GM21723 (cell line): ENCODE results near the gene WWOX.
"Not testable (repeated sequence)": the region's sequence is repeated elsewhere in the genome, so short reads cannot be mapped to it uniquely, and the experiment has no call there.

Source experiments
- ATAC-seq: cut with Tn5 transposase; IDR thresholded peaks from one replicate; pipeline ENCODE4 v1.9.1; 2021; ENCODE audit warnings: mild to moderate bottlenecking, moderate library complexity; ENCODE audit not compliant: unreplicated experiment

The WWOX gene

DNA sequence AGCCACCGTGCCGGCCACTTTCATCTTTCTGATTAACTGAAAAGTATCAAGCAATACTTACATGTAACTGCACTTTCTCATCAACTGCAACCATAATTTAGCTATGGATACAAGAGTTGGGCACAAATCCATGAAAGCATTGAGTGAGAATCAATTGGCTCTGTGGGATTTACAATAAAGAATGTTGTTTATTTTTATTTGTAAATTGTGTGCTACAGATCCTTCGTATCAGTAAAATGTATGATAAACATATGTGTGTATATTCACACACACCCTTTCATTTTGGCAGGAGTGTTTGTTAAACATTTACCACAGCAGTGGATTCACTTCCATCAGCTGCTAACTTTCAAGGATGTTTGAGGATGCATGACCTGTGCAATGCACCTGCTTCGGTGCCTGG lies 411.0 kb downstream of the WWOX start:
- ATAC-seq, result no peak

DNA sequence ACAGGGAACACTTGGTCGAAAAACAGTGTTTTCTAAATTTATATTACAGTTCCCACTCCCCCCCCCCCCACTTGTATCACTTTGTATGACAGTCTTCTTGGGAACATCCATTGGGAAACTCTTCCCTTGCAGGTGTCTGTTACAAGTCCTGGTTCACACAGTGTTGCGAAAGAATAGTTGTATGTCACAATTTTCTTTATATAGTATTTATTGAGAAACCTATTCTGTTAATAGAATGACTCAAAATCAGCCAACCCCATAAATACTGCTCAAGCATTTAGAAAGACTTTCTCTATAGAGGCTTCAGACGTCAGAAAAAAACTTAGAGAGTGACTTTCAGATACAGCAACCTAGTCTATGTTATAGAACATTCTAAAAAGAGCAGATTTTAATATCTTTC lies 414.4 kb downstream of the WWOX start:
- ATAC-seq, result no peak

DNA sequence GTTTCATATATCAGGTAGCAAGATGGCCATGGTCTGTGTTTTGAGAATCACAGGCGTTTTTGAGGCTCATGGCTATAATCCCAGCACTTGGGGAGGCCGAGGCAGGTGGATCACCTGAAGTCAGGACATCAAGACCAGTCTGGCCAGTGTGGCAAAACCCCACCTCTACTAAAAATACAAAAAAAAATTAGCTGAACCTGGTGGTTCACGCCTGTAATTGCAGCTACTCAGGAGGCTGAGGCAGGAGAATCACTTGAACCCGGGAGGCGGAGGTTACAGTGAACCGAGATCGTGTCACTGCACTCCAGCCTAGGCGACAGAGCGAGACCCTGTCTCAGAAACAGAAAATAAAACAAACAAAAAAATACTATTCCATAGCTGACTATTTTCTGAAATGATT lies 415.4 kb downstream of the WWOX start:
- ATAC-seq, result not testable (repeated sequence)

DNA sequence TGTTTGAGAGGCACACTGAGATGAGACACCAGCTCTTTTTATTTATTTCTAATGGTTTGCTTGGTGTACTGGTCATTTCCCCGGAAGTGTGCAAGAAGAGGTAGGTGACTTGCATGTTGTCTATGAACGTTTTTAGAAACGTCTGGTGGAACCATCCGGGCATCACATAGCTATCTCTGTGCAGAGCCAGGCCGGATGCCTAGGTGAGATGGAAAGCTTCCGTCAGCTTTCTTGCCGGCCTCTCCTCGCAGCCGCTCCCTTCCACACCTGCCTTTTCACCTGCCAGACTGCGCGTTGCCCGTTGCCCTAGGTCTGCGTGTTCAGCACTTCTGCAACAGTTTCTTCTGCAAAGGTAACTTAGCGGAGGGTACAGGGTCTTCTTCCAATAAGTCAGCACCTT lies 416.0 kb downstream of the WWOX start:
- no peak for ATAC-seq

DNA sequence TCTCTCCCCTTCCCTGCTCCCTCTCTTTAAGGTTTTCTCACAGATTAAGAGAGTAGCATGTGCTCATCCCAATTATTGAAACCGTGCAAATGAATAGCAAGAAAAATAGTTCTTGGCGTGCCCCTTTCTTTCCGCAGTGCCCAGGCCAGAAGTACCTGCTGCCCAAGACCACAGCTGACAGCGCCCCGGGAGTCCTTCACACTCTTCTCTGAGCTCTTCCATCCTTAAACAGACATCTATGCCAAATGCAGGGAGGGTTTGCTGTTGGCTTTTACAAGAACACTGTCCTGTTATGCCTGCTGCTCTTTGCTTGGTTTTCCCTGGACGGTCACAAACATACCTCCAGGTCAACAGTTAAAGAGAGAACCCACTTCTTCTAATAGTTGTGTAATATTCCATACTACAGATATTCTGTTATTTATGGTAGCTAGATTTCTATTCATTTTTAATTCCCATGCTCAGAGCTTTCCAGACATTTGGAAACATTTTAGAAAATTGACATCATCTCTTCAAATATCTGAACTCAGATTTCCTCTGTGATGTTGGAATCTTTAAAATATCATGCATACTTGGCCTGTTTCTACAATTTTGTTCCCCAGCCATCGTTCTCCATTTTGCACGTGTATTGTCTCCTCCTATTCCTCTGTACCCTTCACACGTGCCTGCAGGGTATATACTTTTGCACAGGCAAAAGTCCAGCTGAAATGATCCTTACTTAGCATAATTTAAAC lies 416.7 kb downstream of the WWOX start:
- no peak for ATAC-seq

DNA sequence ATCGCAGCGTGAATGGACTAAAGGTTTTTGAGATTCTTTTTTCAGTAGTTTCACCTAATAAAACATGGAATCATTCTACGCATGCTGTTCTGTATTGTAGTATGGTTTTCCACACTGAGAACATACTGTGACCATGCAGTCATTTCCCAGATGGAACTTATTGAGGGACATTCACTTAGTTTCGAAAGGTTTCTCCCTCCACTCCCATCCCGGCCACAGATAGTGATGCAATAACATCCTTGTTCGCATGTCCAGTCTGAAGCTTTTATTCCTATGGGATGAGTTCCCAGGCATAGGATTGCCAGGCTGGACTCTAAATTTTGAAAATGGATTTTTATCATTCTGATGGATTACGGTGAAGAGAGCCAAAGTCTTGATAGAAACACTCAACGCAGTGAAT lies 420.4 kb downstream of the WWOX start:
- no peak for ATAC-seq

DNA sequence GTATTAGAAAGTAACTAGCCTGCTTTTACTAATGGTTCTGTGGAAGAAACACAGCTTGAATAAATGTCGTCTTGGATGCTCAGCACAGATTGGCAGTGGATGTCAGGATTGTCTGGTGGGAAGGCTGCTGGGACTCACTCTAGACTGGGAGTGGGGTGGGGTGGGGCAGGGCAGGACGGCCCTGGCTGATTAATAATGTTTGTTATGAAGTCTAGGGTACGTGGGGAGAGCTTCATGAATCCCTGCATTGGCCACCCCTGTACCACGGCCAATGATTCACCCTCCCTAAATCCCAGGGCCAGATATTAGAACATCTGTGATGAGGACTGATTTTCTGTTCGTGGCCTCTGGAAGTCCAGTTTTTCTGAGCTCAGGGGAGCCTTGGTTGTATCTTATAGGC lies 421.0 kb downstream of the WWOX start:
- no peak for ATAC-seq

DNA sequence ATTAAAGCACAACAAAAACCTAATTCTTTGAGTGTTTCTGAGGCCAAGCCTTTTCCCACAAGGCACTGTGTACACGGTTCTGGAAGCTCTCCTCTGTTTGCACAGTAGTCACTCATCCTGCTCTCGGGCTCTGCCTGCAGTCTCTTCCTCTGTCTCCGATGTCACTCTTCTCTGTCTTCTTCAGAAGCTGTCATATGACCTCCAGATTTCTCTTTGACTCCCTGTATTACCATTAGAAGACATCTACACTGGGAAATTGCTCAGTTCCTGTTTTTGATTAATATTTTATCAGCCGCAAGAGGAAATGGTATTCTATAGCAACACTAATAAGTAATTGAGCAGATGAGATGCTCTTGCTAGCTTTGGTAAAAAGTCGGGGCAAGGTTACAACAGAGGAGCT lies 422.9 kb downstream of the WWOX start:
- no peak for ATAC-seq

DNA sequence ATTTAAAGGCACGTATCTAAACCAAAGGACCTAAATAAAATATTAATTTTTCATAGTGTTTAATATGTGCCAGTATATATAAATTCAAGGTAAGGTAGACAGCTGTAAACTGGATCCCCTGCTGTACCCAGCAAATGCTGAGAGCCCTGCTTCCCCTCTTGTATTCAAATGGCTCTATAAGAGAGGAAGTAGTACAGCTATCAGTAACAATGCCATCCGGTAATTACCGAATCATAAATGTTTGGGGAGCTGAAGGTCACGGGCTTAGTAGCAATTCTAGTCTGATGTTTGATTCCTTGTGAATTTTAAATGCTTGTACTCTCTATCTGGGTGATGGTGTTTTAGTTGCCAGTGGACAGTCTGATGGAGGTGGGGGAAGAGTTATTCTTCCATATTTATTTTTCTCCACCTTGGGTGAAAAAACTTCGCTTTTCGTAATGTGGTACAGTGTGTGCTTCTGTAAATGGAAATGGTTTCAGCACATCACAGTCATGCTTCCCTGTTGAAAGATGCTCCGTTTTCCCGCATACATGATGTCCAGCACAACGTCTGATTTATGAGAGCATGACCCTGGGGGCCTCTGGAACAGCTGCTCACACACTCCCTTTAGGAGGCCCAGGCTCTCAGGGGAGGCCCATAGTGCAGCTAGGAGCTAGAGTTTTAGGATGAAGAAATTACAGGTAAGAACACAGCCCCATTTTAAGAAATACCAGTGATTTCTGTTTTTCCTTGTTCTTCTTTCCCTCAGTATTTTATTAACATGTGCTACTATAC lies 423.9 kb downstream of the WWOX start:
- no peak for ATAC-seq

DNA sequence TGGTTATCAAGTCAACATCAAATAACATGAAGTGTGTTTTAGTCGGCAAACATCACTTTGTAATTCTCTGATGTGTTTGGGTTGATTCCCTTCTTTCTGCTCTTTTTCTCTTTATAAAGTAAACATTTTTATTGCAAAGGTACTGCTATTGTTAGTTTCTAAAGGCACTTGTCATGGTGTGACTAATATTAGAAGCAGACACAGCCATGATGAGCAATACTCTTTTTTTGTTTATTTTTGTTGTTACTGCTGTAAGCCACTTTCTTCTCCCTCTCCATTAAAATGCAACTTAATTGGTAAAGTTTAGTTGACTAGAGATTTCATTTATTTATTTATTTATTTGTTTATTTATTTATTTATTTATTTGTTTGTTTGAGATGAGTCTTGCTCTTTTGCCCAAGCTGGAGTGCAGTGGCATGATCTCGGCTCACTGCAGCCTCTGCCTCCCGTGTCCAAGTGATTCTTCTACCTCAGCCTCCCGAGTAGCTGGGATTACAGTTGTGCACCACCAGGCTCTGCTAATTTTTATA lies 424.7 kb downstream of the WWOX start:
- no peak for ATAC-seq

DNA sequence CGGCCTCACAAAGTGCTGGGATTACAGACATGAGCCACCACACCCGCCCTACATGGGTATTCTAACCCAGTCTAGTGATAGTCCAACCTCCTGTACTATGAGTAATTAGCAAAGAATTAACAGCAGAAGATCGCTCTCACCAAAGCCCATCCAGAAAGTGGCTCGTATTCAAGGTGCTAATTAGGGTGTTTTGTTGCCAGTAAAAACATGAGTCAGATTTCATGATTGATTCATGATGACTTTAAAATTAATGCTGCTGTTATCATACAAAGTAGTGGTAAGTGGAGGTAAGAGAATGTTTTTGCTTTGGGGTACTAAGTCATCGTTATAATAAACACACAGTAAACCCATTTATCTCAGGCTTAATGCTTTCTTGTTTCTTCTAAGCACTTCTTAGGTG lies 428.8 kb downstream of the WWOX start:
- ATAC-seq, result no peak

DNA sequence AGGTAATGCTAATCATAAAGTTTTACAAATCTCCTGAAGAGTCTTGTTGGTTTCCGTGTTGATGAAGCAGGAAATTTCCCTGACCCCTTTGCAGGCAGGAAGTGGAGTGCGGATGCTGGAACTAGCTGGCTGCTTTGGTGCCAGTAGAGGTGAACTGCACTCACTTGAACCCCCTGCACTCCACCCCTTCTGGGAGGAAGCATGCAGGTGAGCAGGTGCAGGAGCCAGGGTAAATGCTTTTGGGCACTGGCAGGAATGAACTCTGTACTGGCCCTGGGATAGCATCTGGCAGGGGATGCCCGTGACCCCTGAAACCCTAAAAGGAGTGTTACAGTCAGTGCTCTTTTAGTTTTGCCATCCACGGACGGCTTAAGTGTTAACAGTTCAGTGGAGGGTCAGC lies 430.4 kb downstream of the WWOX start:
- ATAC-seq, result no peak

DNA sequence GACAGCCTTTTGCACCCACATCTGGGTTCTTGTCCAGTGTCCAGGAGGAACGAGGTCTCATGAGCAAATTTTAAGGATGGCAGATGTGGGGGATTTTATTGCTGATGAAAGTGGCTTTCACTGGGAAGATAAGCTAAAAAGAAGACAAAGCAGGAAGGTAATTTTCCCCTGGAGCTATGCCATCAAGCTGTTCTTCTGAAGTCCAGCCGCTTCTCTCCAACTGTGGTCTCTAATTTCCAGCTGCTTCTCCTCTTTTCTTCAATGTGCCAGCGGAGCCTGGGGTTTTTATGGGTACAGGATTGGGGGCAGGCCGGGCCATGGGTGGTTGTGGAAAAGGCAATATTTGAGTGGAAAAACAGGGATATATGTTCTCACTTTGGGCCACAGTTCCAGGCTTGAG lies 430.8 kb downstream of the WWOX start:
- no peak for ATAC-seq

DNA sequence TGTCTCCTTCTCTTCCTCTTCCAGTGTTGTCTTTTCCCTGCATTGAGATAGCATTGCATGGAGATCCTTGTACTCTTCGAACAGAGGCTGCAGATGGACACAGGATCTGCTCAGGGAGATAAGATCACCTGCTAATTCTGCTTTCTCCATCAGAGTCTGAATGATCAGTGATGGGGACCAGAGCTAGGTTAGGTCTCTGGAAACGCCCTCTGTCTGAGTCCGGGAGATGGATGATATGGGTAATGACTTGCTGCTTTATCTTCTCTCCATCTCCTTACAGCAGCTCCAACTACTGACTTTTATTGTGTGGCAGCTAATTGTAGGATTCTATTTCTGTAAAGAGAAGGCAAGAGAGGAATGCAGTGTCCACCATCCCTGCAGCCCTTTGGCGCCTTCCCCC lies 435.6 kb downstream of the WWOX start:
- ATAC-seq, result no peak

DNA sequence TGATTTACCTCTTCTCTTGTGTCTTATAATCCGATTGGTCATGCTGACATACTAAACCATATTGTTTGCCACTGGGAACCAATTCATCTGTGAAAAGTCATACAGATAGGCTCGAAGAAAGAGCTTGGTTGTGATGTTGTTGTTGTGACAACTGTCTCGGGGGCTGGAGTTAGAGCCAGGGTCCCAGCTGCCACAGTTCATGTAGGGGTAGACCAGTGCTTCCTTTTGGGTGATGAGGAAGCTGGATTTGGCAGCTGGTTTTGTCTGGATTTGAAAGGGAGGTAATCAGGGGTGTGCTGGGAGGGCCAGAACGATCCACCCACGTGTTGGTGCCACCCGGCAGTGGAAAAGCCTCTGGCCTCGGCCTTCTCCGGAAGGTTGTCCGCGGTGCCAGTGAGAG lies 438.1 kb downstream of the WWOX start:
- ATAC-seq, result no peak

DNA sequence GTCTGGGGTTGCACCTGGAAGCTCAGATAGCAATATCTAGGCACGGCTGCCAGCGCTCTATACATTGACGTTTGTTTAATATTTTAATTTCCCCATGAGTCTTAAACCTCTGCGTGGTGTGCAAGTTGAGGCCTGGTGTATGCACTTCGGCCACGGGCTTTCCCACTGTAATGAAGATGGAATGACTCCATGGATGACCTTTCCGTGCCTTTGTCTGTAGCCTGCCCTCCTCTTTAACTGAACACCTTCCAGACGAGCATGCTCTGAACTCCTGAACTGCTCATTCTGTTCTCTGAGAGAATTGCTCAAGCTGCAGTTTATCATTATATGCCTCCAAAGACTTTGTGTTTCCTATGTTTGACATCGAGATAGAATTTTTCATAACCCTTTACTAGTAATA lies 438.8 kb downstream of the WWOX start:
- ATAC-seq, result no peak

DNA sequence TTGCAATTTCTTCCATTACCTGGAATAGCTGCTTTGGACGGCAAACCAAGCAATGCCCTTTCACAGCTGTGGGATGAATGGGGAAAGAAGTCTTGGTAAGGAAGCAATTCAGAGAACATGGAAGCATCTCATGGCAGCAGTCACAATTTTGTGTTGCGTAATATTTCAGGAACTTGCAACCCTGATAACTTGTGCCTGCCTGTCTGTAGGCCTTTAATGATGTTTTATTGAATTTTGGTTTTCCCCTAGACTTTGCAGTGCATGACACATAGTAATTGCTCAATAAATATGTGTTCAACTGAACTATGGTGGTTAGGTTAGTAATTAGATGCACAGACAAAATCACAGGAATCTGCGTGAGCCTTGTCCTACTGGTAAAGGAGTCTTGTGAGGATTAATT lies 439.5 kb downstream of the WWOX start:
- no peak for ATAC-seq

DNA sequence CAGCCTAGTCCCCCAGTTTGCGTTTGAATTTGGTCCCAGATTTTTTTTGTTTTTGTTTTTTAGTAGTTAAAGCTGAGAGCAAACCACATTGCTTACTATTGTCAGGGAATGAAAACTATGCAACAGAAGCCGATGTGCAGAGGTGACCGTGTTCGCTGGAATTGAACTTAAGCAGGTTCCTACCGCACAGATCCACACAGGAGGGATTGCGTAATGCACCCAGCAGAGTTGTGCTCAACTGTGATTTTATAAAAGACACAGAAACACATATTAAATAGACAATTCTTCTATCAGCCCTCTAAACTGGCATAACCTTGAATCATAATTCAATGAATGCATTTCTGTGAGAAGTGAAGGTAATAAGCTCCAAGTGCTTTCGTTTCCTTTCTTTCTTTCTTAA lies 443.0 kb downstream of the WWOX start:
- ATAC-seq, result no peak

DNA sequence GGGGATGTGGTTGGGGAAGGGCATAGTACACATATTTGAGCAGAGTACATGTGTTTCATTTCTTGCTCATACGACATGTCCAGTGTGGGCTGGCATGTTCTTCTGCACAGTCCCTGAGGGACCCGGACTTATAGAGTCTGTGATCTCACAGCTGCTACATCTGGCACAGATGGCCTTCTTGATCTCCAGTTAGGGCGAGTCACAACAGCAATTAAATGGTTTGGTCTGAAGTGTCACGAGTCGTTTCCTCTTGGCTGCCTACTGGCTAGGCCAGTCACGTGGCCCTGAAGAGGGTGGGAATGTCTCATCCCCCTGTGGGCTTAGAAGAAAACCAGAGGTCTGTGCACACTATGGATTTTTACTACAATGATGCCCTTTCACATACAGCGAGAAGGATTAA lies 443.6 kb downstream of the WWOX start:
- no peak for ATAC-seq

DNA sequence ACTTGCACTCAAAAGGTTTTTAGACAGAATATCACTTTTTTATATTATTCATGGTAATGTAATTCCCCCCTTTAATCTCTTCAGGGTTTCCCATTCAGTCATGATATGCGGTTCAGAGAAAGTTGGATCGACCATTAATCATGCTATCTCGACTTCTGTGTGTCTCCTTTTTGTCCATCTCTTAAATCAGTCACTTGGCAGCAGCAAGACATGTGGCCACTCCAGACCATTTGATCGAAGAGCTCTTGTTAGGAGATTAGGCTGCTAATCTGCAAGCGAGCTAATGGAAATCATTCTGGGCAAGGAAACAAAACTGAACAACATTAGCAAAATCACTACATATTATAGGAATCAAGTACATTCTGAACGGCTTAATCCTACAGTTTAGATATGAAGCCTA lies 449.9 kb downstream of the WWOX start:
- no peak for ATAC-seq

DNA sequence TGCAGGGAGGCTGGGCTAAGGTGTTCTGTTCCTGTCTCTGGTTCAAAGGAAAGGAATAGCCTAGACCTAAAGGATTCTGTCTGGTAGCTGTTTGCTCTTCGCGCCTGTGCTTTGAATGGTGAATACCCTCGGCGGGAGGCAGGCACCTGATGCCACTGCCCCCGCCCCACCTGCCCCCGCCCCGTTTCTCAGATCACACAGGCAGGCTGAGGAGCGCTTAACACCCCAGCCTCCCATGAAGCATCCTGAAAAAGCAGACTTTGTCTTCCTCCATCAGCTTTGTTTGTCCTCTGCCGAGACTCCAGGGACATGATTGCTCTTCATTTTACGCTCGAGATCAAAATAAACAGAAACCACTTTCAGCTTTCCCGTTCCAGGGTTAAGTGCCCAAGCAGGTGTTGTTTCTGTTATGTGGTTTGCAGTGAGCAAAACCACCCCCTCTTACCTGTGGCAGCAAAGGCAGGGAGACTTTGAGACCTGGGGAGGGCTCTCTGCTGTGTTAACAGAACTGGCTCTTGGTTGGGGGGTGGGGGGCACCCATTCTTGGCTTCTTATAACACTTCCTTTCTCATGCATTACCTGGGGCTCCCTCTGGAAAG lies 452.1 kb downstream of the WWOX start:
- no peak for ATAC-seq

DNA sequence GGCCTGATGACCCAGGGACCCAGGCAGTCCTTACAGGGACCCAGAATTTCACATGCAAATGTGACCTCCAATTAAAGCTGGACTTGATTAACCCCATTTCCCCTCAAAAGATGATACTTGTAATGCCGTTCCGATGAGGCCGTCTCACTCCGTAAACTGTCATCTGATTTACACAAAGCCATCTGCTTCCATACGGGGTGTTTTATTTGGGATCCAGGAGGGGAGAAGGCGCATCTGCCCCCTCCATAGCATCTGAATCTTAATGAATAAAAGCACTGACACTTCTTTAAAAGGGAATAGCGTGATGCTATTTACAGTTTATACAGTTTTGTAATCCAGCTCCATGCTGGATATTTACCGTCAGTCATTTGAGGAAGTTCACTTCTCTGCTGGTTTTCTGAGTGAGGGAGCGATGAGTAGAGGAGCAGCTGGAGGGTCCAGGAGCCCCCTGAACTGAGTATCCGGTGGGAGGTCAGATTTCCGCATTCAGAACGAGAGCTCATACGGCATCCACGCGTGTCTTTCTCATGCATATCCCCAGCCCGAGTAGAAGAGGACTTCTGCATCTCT lies 452.7 kb downstream of the WWOX start:
- ATAC-seq, result no peak
